HG03378 (cell line): ENCODE results near the gene EPHA3.

Experiments used
- ATAC-seq: cut with Tn5 transposase; IDR thresholded peaks from one replicate; pipeline ENCODE4 v1.9.1; 2021; ENCODE audit warnings: mild to moderate bottlenecking, moderate library complexity; ENCODE audit not compliant: unreplicated experiment

The EPHA3 gene

DNA sequence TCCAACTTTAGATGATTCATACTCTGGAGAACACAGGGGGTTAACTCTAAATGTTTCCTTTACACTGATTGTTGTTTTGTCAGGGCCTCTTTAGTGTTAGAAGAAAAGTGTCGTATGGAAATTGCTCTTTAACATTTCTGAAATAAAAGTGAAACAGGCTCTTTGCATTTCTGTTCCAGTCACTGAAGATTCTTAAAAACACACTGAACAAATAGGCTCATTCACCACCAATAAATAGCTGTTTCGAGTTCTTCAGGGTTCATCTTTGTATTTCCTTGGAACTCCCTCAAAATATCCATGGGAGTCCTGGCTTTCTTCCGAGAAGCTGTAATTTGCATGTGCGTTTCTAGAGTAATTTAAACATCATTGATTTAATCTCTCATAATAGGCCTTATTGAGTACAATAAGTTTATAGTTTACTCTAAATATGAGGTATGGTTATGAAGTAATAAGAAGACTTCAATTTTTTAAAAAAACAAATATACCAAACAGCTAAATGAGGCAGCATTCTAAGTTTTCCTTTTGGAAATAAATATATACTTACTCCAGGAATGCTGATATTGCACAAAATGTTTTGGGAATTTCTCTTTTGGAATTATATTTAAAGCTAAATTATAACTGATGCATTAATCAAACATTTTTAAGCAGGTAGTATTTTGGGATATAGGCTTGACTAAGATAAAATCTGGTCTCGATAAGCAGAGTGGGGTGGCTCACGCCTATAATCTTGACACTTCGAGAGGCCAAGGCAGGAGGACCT, 327.4 kb downstream of the EPHA3 start:
- ATAC-seq = no peak

GRCh38 chr3:89436846-89437245, 329.4 kb downstream of the EPHA3 start:
- ATAC-seq = no peak

GRCh38 chr3:89440386-89440785, 333.0 kb downstream of the EPHA3 start:
- no peak for ATAC-seq

- no peak for ATAC-seq
These were observed 333.7 kb downstream of the EPHA3 start for GRCh38 chr3:89441141-89441540.

- no peak for ATAC-seq
These were observed 339.2 kb downstream of the EPHA3 start for GRCh38 chr3:89446593-89446992.

DNA sequence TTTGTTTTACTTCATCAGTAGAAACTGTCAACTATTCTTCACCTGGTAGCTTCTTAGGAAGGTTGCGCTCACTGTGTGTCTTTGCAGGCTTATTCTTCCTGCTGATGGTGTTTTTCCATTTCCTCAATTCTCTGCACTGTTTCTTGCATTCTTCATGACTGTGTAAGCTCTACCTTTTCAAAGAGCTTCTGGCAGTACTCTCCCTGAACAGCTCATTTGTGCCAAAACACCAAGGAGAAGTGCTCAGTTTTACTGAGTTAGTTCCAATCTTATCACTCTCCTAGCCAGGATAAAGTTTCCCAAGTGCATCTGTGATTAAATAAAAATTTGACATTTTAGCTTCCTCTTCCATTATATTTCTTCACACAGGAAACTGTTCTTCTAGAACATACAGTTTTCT, 339.8 kb downstream of the EPHA3 start:
- ATAC-seq = no peak

GRCh38 chr3:89449086-89449485, 341.7 kb downstream of the EPHA3 start:
- no peak for ATAC-seq

GRCh38 chr3:89452066-89452465, 344.6 kb downstream of the EPHA3 start:
- ATAC-seq = no peak

DNA sequence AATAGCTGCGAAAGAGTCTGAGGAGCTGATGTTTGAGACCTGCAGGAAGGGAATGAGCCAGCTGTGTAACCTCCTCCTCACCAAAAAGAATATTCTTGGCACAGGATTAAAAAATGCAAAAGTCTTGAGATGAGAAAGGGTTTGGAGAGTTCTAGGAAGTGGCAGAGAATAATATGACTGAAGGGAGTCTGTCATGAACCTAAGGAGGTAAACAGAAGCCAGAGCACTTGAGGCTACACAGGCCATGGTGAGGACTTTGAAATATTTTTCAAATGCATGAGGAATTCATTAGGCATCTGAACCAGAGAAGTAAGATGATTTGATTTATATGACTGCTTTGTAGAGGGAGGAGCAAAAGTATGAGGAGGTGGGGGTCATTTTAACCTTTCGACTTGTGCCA, 347.8 kb downstream of the EPHA3 start:
- no peak for ATAC-seq

DNA sequence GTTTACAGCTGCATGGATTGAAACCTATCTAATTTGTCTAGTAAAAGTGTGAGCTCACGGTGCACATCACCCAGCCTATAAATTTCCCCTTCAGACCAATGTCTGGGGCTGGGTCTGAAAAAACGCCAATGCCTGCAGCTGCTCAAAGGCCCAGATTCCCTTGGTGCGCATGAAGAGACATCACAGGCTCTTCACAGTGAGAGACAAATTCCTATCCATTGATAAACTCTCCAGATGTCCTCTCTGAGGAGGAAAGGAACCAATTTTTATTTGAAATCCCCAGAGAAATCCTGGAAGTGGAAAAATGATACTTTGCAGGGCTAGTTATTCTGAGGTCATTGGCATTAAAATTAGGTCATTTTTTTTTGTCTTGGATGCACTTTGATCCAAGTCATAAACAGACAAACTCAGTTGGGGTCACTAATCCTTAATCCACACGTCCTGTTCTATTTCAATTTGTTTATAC, 360.5 kb downstream of the EPHA3 start:
- no peak for ATAC-seq

DNA sequence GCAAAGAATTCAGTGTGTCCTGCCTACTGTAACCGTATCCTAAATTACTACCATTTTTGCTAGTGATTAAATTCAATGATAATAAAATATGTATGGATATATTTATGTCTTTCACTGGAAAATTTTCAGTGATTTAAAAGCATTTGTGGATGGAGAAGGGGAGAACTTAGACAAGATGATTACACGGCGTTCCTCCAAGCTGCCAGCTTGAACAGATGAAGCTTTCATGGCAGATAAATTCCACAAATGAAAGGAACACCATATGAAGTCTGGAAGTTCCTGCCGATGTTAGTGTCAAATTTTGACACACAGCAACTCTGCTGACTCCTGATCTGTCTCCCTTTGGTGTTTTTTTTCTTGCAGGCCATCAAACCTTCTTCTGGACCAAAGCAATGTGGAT, 364.7 kb downstream of the EPHA3 start:
- no peak for ATAC-seq

DNA sequence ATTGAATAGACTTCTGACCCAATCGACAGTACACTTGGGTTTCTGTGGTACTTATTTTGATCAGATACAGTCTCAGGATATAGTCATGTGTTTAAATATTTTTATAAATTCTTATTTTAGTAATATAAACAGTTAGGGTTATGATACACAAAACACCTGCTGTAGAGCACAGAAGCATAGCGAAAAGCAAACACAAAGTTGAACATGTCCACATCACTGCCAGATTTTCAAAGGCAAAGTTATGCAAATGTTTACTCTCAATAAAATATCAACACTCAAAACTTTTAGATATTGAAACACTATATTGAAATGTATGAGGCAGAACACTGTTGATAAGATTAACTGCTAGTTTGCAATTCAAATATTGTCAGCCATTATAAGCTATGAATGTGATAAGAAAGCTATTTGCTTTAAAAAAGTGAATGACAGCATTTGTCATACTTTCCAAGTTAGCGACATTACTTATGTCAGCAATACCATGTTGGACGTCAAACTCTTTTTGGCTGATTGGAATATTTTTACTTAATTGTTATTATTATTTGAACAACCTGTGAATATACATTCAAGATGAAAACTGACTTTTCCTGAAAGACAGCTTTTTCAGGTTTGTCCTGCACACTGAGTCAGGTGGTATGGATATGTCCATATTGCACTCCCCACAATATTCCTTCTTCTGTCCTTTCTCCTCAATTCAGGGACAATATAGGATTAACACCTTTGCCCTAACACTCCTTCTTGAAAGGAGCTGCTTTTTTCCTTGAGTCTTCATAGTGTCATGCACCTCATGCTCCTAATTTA, 367.1 kb downstream of the EPHA3 start:
- no peak for ATAC-seq

GRCh38 chr3:89488800-89489580, 381.6 kb downstream of the EPHA3 start:
- no peak for ATAC-seq

DNA sequence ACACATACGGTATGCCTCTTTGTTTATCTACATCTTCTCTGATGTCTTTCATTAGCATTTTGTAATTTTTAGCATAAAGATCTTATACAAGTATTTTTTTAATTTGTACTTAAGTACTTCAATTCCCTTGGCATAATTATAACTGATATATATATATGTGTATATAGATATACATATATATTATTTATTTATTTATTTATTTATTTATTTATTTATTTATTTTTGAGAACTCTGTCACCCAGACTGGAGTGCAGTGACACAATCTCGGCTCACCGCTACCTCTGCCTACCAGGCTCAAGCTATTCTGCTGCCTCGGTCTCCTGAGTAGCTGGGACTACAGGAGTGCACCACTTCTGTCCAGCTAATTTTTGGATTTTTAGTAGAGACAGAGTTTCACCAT, 382.7 kb downstream of the EPHA3 start:
- no peak for ATAC-seq

GRCh38 chr3:89494734-89495133, 387.3 kb downstream of the EPHA3 start:
- no peak for ATAC-seq

- ATAC-seq = no peak
These were observed 396.5 kb downstream of the EPHA3 start for GRCh38 chr3:89503891-89504391.

GRCh38 chr3:89504432-89504831, 397.0 kb downstream of the EPHA3 start:
- ATAC-seq = no peak

GRCh38 chr3:89506462-89507103, 399.2 kb downstream of the EPHA3 start:
- ATAC-seq = no peak

GRCh38 chr3:89521328-89521727, 413.9 kb downstream of the EPHA3 start:
- ATAC-seq = no peak

DNA sequence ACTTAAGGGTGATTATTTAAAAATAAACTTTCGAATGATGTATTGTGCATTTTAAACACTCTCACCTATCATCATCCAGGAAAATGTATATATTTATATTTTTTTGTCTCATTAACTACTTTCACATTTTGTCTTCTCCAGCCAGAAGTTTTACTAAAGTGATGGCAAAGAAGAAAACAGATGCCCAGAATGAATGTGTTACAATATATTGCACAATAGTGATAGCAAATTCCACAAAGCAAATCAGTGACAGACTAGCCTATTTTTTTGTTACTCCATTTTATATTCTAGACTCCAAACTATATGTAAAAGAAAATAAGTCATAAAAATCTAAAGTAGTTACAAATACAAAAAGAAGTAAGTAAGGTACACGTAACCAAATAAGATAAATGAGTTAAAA, 414.7 kb downstream of the EPHA3 start:
- ATAC-seq = no peak

GRCh38 chr3:89525609-89526008, 418.2 kb downstream of the EPHA3 start:
- no peak for ATAC-seq
